Measurements from ENCODE around the gene CCDC61.
A peak's percentile ranks its signal among the peaks of the same experiment; 100 is the strongest.

CCDC61 gene

DNA sequence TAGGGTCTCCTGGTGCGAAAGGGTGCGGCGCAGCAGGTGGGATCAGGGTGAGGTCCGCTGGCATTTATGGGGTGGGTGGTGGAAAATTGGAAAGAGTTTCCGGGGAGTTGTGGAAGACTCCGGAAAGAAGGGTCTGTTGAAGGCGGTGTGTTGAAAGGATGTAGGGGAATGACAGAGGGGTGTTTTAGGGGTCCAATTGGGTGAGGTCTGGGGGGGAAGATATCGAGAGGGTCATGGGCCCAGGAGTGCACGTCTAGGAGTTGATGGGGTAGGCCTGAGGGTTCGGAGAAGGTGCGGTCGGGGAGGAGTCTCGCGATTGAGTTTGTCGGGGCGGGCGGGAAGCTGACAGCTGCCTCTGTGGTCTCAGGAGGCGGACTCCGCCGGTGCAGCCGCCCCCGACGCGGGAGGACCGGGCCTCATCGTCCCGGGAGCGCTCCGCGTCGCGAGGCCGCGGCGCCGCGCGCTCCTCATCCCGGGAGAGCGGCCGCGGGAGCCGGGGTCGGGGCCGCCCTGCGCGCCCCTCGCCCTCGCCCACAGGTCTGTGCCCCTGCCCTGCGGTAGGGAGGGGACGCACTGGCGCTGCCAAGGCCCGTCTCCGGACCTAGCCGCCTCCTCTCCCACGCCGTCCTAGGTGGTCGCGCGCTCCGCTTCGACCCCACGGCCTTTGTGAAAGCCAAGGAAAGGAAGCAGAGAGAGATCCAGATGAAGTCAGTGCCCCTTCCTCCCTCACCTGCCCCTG, 20.6 kb downstream of the CCDC61 start:
- DNase-seq (ENCODE audit: low read depth), result no peak

DNA sequence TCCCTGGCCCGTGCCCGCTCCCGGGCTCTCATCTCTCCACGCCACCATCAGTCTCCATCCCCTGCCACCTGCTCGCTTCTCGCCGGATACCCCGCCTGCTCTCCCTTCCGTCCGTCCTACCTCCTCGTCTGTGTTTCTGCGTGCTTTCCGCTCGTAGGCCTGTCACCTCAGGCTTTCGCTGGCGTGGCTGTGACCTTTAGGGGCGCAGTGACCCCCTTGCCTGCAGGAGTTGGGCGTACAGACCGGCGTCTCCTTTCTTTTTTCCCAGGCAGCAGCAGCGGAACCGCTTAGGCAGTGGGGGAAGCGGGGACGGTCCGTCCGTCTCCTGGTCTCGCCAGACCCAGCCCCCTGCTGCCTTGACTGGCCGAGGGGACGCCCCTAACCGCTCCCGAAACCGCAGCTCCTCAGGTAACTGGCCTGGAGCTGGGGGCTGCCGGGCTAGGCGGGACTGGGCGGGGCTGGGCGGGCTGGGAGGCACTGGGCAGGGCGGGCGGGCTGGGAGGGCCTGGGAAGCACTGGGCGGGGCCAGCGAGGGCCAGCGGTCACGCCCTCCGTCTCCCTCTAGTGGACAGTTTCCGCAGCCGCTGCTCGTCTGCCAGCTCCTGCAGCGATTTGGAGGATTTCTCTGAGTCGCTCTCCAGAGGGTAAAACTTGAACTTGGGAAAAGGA, 21.3 kb downstream of the CCDC61 start:
- peak; percentile 36 for DNase-seq (ENCODE audit: low read depth)

- DNase-seq (ENCODE audit: low read depth), result no peak
These were observed 21.8 kb downstream of the CCDC61 start for GRCh38 chr19:46017095-46017429.

DNA sequence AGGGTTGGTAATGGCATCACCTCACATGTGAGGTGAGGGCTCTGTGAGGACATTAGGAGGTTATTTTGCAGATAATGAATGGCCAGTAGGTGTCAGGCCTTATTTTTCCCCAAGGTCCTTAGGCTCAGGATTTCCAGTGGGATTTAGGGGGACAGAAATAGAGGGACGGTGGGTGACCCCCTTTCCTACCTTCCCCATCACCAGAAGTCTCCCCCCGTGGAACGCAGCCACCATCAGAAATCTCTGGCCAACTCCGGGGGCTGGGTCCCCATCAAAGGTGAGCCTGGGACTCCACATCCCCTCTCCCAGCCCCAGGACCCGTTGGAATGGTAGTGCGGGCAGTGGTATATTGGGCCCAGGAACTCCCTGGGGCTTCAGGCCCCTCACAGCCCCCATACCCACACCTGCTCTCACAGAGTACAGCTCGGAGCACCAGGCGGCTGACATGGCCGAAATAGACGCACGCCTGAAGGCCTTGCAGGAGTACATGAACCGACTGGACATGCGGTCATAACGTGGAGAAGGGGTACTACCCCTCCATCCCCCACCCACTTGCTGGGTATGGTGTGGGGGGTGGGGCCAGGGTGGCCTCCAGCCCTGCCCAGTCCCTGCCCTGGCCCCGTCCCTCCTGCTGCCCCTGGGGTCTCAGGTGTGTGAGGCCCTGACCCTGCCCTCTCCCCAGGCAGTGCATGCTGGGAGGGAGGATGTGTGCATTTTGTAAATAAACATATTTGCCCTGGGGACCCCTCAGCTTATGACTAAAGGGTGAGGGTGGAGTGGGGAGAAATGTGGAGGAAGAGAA, 22.8 kb downstream of the CCDC61 start:
- no peak for DNase-seq (ENCODE audit: low read depth)

DNA sequence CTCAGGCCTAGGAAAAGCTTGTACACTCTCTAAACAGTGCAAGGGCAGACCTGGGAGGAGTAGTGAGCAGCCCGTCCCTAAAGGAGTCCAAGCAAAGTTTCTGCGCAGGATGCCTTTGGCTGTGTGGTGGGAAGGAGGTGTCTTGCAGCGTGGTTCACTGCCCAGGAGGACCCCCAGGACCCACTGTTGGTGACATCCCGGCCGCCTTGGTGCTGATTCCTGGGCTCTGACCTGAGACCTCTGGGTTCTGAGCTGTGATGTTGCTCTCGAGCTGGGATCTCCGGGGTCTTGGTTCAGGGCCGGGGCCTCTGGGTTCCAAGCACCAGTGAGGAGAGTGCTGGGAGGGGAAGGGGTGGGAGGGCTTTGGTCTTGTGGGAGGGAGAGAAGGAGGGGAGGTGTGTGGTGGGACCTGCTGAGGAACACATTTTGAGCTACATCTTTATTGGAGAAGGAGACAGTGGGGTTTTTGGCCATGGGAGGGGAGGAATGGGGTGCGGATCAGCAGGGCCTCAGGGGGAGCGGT, 23.5 kb downstream of the CCDC61 start:
- no peak for DNase-seq (ENCODE audit: low read depth)

DNA sequence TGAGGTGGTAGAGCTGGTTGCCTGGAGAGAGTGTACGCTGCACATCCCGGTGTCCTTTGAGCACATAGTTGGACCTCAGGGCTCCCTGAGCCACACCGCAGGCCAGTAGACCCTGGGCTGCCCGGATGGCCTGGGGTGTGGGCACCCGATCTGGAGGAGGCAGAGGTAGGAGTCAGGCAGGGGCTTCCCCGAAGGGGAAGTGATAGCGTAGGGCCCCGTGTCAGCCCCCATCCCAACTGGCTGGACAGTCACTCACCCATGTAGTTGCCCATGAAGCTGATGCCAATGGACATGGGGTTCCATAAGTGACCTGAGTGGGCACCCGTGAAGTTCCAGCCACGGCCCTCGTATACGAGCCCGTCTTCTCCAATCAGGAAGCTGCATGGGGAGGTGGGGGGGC, 24.0 kb downstream of the CCDC61 start:
- no peak for DNase-seq (ENCODE audit: low read depth)

DNA sequence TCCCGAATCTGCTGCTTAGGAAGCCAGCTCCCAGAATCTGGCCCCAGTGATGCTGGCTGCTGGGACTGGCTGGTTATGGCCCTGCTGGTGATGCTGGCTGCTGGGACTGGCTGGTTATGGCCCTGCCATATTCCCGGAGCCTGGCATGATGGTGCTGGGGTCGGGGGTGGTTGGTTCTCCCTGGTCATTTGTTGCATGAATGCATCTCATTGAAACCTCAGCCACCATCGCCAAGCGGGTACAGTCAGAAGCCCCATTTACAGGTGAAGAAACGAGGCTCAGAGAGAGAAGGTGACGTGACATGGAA, 25.5 kb downstream of the CCDC61 start:
- no peak for DNase-seq (ENCODE audit: low read depth)

- DNase-seq (ENCODE audit: low read depth), result no peak
These were observed 26.3 kb downstream of the CCDC61 start for GRCh38 chr19:46021531-46022041.

GRCh38 chr19:46022061-46022430, 26.8 kb downstream of the CCDC61 start:
- DNase-seq (ENCODE audit: low read depth), result no peak

DNA sequence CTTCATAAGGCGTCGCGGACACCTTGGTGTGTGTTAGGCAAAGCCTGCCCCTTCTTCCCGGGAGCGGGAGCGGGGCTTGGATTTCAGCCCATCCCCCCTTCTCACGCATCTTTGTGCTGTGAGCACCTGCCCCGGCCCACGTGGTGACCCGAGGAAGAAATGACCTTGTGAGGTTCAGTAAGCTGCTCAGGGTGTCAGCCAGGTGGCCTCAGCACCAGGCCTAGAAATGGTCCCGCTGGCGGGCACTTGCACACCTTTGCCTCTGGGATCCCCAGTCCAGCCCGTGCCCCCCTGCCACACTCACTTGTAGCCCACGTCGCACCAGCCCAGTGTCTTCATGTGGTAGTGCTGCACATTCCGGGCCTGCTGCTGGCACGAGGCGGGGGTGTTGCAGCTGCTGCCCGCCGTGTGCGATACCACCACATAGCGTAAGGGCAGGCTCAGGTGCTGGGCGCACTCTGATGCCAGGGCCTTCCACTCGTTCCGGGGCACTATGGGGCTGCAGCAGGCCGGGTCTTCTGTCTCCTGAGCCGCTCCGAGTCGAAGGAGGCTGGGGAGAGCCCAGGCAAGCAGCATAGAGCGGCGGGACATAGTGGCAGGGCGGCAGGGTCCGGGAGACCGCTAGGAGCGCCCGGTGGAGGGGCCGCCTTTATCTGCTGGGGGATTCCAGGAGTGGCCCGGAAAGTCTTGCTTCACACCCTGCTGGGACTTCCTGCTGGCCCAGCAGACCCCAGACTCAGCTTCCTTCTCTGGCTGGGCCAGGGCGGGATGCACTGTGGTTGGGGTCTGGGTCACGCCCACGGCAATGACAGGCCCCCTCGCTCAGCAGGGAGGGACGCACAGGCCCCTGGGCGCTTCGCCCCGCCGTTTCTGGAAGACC, 27.4 kb downstream of the CCDC61 start, which contains the start of gene PGLYRP1:
Gene PGLYRP1 (minus strand): TSS at position 623 of the 880 bp plus-strand sequence. CDS start 32 bp downstream, at position 591.
- no peak for DNase-seq (ENCODE audit: low read depth)

GRCh38 chr19:46023311-46023779, 28.1 kb downstream of the CCDC61 start:
- no peak for DNase-seq (ENCODE audit: low read depth)

- DNase-seq (ENCODE audit: low read depth), result no peak
These were observed 30.6 kb downstream of the CCDC61 start for GRCh38 chr19:46025835-46026234.

DNA sequence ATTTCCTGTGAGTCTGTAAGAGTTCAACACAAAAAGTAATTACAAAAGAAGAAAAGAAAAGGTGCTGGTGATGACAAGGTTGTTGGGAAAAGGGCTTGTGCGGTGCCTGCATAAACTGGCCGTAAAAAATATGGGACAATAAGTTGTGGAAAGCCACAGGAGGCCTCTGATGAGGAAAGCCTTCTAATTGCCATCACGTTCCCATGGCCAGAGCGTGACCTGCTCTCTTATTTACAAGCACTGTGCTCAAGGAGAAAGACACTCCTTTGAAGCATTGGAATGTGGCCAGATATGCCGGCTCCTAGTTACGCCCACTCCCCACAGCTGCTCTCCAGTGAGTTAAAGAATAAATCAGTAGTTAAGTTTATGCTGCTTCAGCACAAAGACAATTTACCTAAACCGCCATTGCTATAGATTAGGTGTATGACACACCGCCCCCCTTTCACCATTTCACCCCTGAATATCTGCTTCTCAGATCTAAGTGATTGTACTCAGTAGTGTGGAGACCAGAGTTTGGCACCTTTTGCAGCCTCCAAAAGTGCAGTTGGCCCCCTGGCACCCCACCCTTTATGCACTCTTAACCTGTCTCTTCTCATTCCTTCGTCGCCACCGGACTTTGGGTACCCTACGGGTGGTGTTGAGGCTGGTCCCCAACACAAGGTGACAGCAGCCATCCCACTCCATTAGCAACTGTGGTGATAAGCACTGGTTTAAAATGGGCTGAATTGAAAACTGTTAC, 35.7 kb downstream of the CCDC61 start:
- no peak for DNase-seq (ENCODE audit: low read depth)

- no peak for DNase-seq (ENCODE audit: low read depth)
These were observed 36.7 kb downstream of the CCDC61 start for GRCh38 chr19:46031781-46032596.

- no peak for DNase-seq (ENCODE audit: low read depth)
These were observed 37.3 kb downstream of the CCDC61 start for GRCh38 chr19:46032597-46033025.

GRCh38 chr19:46033401-46033800, 38.1 kb downstream of the CCDC61 start:
- no peak for DNase-seq (ENCODE audit: low read depth)

GRCh38 chr19:46035546-46035945, 40.3 kb downstream of the CCDC61 start:
- no peak for DNase-seq (ENCODE audit: low read depth)

GRCh38 chr19:46035986-46036743, 40.9 kb downstream of the CCDC61 start:
- no peak for DNase-seq (ENCODE audit: low read depth)

GRCh38 chr19:46036744-46037128, 41.5 kb downstream of the CCDC61 start:
- no peak for DNase-seq (ENCODE audit: low read depth)

Data from HS-27A (cell line).